Upper lobe of left lung (tissue), 4 donors: ENCODE data around the gene CRTAC1.

Source experiments
- POLR2A ChIP-seq, 4 donors: fragments of 450-650 bp; IDR thresholded peaks; one replicate each; pipeline ENCODE4 v1.5.1; 2016 to 2017; ENCODE audit warnings: antibody characterized with exemption in 4 of 4, mild to moderate bottlenecking in 2 of 4
- TF ChIP-seq, protein P1 (sequence below), 6 experiments: fragments of 450-650 bp in 4 of 6; fragments of 200-600 bp in 2 of 6; sonication (generic) in 2 of 6; IDR thresholded peaks; one replicate each; pipeline ENCODE4 v1.5.1; 2016 to 2019; ENCODE audit warnings: antibody characterized with exemption in 6 of 6

- TF ChIP-seq, protein P1, sequence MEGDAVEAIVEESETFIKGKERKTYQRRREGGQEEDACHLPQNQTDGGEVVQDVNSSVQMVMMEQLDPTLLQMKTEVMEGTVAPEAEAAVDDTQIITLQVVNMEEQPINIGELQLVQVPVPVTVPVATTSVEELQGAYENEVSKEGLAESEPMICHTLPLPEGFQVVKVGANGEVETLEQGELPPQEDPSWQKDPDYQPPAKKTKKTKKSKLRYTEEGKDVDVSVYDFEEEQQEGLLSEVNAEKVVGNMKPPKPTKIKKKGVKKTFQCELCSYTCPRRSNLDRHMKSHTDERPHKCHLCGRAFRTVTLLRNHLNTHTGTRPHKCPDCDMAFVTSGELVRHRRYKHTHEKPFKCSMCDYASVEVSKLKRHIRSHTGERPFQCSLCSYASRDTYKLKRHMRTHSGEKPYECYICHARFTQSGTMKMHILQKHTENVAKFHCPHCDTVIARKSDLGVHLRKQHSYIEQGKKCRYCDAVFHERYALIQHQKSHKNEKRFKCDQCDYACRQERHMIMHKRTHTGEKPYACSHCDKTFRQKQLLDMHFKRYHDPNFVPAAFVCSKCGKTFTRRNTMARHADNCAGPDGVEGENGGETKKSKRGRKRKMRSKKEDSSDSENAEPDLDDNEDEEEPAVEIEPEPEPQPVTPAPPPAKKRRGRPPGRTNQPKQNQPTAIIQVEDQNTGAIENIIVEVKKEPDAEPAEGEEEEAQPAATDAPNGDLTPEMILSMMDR (IDR thresholded peaks at IDR 0.05) = no peak
- no peak for TF ChIP-seq POLR2A (IDR thresholded peaks at IDR 0.05)
These were observed 142.3 kb downstream of the CRTAC1 start for GRCh38 chr10:97888134-97888533.
